IPS-NIHi7 (cell line): ENCODE data around the gene ATP8A1.

Experiments
- DNase-seq: peaks from one replicate; pipeline ENCODE4 v3.0.0; 2012; ENCODE audit warnings: mixed read lengths; ENCODE audit errors: extremely low spot score

ATP8A1 gene

DNA sequence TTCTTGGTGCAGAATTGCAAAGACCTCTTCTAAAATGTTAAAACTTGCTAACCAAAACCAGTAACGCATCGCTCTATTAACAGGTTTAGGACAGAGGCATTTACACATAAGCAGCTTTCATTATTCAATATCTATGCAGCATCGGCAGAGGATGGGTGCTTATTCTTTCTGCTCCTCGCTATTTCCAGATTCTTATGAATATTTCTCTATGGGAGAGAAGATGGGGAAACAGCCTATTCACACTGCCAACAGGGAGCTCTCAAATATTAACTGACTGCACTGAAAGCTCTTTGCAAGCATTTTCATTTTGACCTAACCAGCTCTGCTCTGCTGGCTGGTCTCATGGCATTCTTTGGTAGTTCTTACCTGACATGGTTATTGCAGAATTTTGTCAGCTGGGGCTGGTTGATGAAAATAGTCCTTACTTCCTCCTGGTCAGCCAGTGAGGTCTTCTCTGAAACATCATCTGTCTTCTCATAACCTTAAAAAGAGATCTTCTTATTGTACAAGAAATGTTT is 30.2 kb downstream of the ATP8A1 start:
- no peak for DNase-seq

DNA sequence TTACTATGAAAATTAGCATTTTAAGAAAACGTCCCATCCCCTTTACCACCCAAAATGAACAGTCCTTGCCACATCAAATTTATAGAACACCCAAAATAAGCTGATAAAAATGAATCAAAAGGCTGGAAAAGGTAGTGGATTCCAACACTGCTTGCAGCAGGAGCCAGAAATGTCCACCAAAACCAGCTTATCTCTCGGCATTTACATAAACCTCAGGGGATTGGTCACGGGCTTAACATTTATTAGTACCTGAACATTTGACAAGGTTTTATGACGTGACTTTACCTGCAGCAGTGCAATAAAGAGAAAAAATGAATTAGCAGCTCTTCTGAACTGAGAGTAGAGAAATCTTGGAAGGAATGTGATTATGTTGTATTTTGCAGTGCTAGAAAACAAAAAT is 31.6 kb downstream of the ATP8A1 start:
- DNase-seq: no peak

- no peak for DNase-seq
These were observed 32.4 kb downstream of the ATP8A1 start for GRCh38 chr4:42624551-42624950.

DNA sequence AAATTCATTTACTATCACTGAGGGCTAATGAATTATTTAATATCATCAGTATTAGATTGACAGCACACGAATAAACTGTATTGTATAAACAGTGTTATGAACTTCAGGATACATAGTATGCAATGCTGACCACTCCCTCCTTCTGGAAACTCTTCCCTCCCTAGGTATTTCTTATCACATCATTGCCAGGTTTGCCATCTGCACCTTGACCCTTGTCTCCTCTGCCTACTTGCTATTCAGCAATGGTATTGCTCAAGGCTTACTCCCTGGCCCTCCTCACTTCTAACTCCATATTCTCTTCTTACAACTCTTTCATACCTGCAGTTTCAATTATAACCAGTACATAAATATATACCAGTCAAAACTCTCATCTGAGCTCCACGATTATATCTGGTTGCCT is 38.9 kb downstream of the ATP8A1 start:
- DNase-seq: no peak

GRCh38 chr4:42617030-42617429 is 39.9 kb downstream of the ATP8A1 start:
- DNase-seq: no peak

GRCh38 chr4:42616572-42616971 is 40.3 kb downstream of the ATP8A1 start:
- DNase-seq: no peak

- no peak for DNase-seq
These were observed 41.7 kb downstream of the ATP8A1 start for GRCh38 chr4:42615131-42615763.

DNA sequence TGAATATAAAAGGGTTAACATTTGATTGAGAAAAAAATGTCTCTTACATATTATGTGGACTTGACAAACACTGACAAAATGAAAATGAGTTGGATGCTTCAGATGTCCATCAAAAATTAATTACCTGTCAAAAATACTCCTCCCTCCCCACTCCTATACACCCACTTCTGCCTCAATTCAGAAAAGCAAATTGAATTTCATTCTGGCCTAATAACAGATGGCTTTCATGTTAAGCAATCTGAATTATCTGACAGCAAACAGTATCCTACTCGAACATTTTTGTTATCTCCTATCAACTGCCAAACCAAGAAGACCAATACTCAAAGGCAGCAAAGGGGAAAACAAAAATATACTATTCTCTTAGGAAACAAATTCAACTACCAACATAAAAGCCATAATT is 44.0 kb downstream of the ATP8A1 start:
- no peak for DNase-seq

DNA sequence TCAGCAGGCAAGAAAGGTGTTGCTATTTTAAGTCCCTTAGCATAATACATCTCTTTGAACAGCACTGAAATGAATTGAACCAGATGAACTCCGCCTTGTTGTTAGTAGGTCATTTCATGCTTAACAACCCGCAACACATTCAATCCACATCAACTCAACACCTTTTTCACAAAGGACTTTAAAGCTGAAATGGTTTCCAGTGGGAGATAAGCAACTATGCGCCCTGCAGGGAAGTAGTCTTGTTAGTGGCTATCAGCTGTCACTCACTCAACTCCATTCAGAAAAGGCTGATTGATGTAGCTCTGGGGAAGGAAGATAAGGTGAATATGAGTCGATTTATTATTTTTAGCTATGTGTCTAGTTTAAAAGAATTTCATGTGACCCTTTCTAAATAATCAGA is 46.0 kb downstream of the ATP8A1 start:
- peak; percentile 16 for DNase-seq

GRCh38 chr4:42609051-42609450 is 47.9 kb downstream of the ATP8A1 start:
- no peak for DNase-seq

- DNase-seq: no peak
These were observed 48.4 kb downstream of the ATP8A1 start for GRCh38 chr4:42608551-42608950.

DNA sequence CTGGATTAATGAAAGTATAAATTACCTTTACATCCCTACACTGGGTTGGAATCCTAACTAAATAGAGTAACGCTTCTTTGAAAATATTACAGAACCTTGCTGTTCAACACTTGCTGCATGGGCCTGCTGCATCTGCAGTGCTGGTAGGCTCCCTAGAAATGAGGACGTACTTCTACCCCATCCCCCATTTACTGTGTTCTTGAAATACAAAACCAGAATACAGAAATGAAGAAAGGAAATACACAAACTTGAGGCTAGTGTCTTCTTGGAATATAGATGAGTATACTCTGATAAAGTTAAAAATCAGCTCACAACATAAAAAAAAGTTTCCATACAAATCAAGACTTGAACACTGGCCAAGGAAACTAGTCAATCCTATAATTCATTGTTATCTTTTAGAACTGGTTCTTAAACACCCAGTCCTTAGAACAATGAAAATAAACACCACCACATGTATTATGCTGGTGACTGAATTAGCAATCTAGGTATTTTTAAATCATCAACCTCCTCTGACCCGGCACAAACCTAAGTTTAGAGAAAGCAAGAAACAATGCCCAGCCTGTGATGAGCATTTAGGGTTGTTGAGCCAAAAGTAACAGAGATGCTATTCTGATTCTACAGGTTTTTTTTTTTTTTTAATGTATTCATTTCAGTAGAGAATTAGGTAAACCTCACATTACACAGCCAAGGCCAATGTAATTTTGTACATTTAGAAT is 49.7 kb downstream of the ATP8A1 start:
- no peak for DNase-seq

- DNase-seq: no peak
These were observed 51.6 kb downstream of the ATP8A1 start for GRCh38 chr4:42605264-42605663.

DNA sequence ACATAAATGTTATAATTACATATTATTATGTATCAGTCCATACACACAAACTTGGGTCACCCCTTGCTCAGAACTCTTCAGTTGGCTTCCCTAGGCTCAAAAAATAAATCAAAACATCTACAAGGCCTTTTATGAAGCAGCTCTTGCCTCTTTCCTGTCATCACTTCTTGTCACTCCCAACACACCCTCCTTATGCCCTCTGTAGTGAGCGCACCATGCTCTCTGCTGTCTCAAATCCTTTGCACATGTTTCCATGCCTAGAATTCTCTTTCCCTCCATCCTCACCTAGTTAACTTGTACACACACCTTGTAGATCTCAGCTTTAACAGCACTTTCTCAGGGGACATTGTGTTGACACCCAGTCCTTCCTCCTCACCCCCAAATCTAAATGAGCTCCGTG is 53.0 kb downstream of the ATP8A1 start:
- DNase-seq: no peak

DNA sequence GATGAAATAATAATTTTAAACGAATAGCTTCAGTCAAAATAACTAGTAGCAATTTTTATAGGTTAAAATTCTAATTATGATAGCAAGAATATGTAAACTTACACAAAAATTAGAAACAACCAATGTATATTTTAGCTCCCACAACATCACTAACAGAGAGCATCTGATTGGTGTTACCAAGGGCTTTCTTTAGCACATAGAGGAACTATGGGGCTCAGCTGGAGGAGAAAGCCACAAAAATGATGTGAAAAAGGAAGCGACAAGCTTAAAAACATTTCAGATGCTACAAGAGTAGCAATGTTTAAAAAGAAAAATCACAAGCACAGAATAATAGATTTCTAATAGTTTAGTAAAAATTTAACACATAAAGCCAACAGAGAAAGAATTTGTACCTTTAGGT is 56.3 kb downstream of the ATP8A1 start:
- no peak for DNase-seq

DNA sequence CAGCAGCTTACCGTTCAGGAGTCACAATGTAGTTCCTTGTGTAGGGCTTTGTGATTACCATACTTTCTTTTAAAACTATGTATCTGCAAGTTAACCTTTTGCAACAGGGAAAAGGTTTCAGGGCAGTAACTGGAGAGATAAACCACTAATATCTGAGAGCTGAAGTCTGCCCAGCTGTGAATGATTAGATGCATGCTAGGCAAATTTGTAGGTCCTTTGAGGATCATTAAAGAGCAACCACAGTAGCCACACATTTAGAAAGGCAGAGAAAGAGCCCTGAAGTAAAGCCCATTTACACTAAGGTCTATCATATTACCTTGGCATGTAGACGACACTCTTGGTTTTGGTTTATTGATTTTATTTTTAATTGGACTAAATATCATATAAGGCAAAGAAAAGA is 60.0 kb downstream of the ATP8A1 start:
- no peak for DNase-seq

DNA sequence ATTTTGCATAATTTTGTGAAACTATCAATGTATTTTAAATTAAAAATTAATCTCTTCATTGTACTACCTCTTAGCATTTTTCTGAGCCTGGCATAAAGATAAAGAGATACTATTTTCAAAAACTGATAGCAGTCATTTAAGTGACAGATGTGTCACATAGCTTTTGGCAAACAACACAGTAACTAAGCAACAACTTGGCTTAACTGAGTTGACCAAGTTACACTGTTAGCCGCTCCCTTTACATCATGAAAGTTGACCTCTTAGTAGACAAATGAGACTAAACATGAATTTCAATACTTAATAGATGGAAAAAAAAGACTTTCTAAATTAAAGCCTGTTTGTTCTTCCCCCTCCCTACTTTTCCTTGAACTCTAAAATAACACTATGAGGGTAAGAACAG is 62.0 kb downstream of the ATP8A1 start:
- no peak for DNase-seq

GRCh38 chr4:42588909-42589308 is 68.0 kb downstream of the ATP8A1 start:
- peak; percentile 17 for DNase-seq

DNA sequence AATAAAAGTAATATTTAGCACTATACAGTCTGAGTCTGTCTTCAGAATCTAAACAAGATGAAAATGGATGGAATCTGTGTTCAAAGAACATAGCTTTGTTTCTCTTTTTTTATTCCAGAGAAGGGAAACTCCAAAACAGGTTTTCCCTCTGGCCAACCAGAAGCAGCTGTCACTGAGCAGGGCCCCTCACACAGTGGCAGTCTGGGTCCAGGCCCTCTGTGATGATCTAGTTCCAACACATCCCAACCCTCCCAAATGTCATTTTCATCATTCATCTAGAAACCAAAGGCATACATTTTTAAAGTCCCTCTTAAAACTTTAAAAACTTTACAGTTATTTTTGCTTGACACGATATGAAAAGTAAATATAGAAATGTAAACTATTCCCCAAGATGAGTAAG is 70.1 kb downstream of the ATP8A1 start:
- DNase-seq: no peak

GRCh38 chr4:42579903-42580302 is 77.0 kb downstream of the ATP8A1 start:
- DNase-seq: no peak

- no peak for DNase-seq
These were observed 78.7 kb downstream of the ATP8A1 start for GRCh38 chr4:42578187-42578586.

DNA sequence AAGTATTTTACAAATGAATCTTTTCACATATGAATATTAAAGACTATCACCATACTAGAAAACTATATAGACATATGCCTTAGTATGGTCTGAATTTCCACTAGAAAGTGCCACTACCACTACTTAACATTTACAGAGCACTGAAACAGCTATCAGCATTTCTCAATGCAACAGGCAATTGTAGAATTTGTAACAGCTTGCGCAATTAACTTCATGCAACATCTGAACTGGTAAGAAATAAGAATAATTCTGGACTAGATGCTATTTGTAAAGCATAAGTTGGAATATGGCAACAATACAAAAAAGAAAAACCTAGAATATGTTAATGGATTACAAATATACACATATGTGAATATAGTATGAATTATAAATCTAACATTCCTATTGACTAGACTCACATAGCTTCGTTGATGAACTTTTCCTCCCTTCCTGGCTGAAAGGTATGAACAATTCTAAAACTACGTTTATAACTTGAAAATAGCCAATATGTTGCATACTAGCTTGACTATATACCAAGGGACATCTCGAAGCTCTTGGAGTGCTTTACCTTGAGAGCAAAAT is 82.0 kb downstream of the ATP8A1 start:
- no peak for DNase-seq

- DNase-seq: no peak
These were observed 83.7 kb downstream of the ATP8A1 start for GRCh38 chr4:42573249-42573648.
